ENCODE measurements around the gene FRRS1.

FRRS1 gene

GRCh38 chr1:99808391-99809115 lies 42.1 kb upstream of the FRRS1 start:
- TF ChIP-seq TAF1 (IDR thresholded peaks at IDR 0.05; ENCODE audit: borderline replicate concordance, insufficient read depth, low read length) (no peak), POLR2AphosphoS5 (IDR thresholded peaks at IDR 0.05; ENCODE audit: low read depth, low read length) (no peak), FOXP2 (optimal IDR thresholded peaks at IDR 0.05; ENCODE audit: borderline replicate concordance, extremely low read depth, extremely low read length, insufficient read depth) (no peak), SIN3A (IDR thresholded peaks at IDR 0.05; ENCODE audit: borderline replicate concordance, insufficient read depth, low read length) (no peak), REST (IDR thresholded peaks at IDR 0.05; ENCODE audit: insufficient read depth in 1 of 2, low read depth in 2 of 2, low read length in 2 of 2) (no peak)

GRCh38 chr1:99806882-99807281 lies 40.4 kb upstream of the FRRS1 start:
- TF ChIP-seq POLR2AphosphoS5 (IDR thresholded peaks at IDR 0.05; ENCODE audit: low read depth, low read length) = no peak
- no peak for TF ChIP-seq TAF1 (IDR thresholded peaks at IDR 0.05; ENCODE audit: borderline replicate concordance, insufficient read depth, low read length)
- no peak for TF ChIP-seq FOXP2 (optimal IDR thresholded peaks at IDR 0.05; ENCODE audit: borderline replicate concordance, extremely low read depth, extremely low read length, insufficient read depth)
- TF ChIP-seq SIN3A (IDR thresholded peaks at IDR 0.05; ENCODE audit: borderline replicate concordance, insufficient read depth, low read length) = no peak
- no peak for TF ChIP-seq REST (IDR thresholded peaks at IDR 0.05; ENCODE audit: insufficient read depth in 1 of 2, low read depth in 2 of 2, low read length in 2 of 2)

- TF ChIP-seq SIN3A (IDR thresholded peaks at IDR 0.05; ENCODE audit: borderline replicate concordance, insufficient read depth, low read length) = no peak
- TF ChIP-seq TAF1 (IDR thresholded peaks at IDR 0.05; ENCODE audit: borderline replicate concordance, insufficient read depth, low read length) = no peak
- TF ChIP-seq REST (IDR thresholded peaks at IDR 0.05; ENCODE audit: insufficient read depth in 1 of 2, low read depth in 2 of 2, low read length in 2 of 2) = no peak
- no peak for TF ChIP-seq POLR2AphosphoS5 (IDR thresholded peaks at IDR 0.05; ENCODE audit: low read depth, low read length)
- TF ChIP-seq FOXP2 (optimal IDR thresholded peaks at IDR 0.05; ENCODE audit: borderline replicate concordance, extremely low read depth, extremely low read length, insufficient read depth) = no peak
Measured at GRCh38 chr1:99801584-99801983, 35.1 kb upstream of the FRRS1 start.

GRCh38 chr1:99789715-99790114 lies 23.3 kb upstream of the FRRS1 start:
- TF ChIP-seq TAF1 (IDR thresholded peaks at IDR 0.05; ENCODE audit: borderline replicate concordance, insufficient read depth, low read length) (no peak), REST (IDR thresholded peaks at IDR 0.05; ENCODE audit: insufficient read depth in 1 of 2, low read depth in 2 of 2, low read length in 2 of 2) (no peak), POLR2AphosphoS5 (IDR thresholded peaks at IDR 0.05; ENCODE audit: low read depth, low read length) (no peak), SIN3A (IDR thresholded peaks at IDR 0.05; ENCODE audit: borderline replicate concordance, insufficient read depth, low read length) (no peak), FOXP2 (optimal IDR thresholded peaks at IDR 0.05; ENCODE audit: borderline replicate concordance, extremely low read depth, extremely low read length, insufficient read depth) (no peak)

Measured in PFSK-1 (cell line).